ENCODE data around the gene HFM1. TPM values are rescaled to one million over a fixed set of nuclear protein-coding genes. Genes with fewer than 3 reads are reported as not detected.
A peak's percentile ranks its signal among the peaks of the same experiment; 100 is the strongest.

The HFM1 gene
- total and polyA plus RNA-seq, 12 donors: 0.17 to 7.8 (median 2.9) TPM

- DNase-seq (no peak), ATAC-seq (no peak)
- Histone ChIP-seq H3K9me3 (no peaks in the 10 kb centered on the region), H3K27ac (no peak overlapping the region), H3K36me3 (no peaks in the 10 kb centered on the region), H3K4me1 (no peaks in the 10 kb centered on the region), H3K4me3 (no peak overlapping the region), H3K27me3 (no peaks in the 10 kb centered on the region)
- 85 to 86% methylated on average over 1 of the region's 1 CpG for WGBS, 2 donors
- intact Hi-C loops (cut with DNase I): loop anchor here in 1 of 10 donors (10.0 kb wide), 1 partner anchor 109 kb away; no protein-coding TSS in a partner anchor
- TF ChIP-seq CTCF (IDR thresholded peaks at IDR 0.05): no peak
Observed at GRCh38 chr1:91273875-91274274, 130.8 kb downstream of the HFM1 start.

DNA sequence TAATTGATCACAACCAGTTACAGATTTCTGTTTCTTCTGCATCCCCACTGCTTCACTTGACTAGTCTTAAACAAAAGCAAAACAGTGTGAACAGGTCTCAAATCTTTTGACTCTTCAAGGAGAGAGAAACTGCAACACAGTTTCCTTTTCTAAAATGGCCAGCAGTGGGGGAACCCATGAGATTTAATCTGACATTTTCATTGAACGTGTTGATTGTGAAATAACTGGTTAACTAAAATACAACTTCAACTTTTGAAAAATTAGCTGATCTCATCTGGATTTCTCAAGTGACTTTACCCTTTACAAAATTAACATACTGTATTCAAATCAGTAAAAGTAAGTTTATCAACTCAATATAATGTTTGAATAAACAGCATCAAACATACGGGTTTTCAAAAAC, 143.0 kb downstream of the HFM1 start:
- Histone ChIP-seq H3K27me3 (no peaks in the 10 kb centered on the region), H3K4me3 (no peak overlapping the region), H3K4me1 (no peaks in the 10 kb centered on the region), H3K36me3 (no peaks in the 10 kb centered on the region), H3K27ac (no peak overlapping the region), H3K9me3 (no peaks in the 10 kb centered on the region)
- WGBS, 2 donors: 78 to 81% methylated on average over 2 of the region's 2 CpGs
- no peak for TF ChIP-seq CTCF (IDR thresholded peaks at IDR 0.05)
- intact Hi-C loops (cut with DNase I): no loop called here
- no peak for ATAC-seq
- no peak for DNase-seq

DNA sequence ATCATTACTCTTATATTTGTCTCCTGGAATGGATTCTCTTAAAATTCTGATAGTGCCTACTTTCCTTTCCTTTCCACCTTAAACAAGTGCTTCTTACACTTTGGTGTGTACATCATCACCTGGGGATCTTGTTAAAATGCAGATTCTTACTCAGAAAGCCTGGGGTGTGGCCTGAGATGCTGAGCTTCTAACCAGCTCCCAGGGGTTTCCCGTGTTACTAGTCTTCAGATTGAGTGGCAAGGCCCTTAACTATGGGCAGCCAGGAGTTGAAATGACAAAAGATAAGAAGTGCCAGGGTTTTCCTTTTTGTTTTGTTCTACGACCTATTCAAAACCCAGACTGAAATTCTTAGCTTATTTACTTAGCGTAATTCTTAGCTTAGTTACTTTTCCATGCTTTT, 159.2 kb downstream of the HFM1 start:
- no peak for TF ChIP-seq CTCF (IDR thresholded peaks at IDR 0.05)
- Histone ChIP-seq H3K27ac (no peak overlapping the region), H3K4me1 (no peaks in the 10 kb centered on the region), H3K4me3 (no peak overlapping the region), H3K36me3 (no peaks in the 10 kb centered on the region), H3K27me3 (peaks cover 0 to 4% (median 0%) of the 10 kb centered on the region in 7 donors), H3K9me3 (peaks cover 0 to 4% (median 0%) of the 10 kb centered on the region in 11 donors)
- ATAC-seq (no peak), DNase-seq (no peak)
- intact Hi-C loops (cut with DNase I): no loop called here
- 34 to 47% methylated on average over 3 of the region's 3 CpGs for WGBS, 2 donors

DNA sequence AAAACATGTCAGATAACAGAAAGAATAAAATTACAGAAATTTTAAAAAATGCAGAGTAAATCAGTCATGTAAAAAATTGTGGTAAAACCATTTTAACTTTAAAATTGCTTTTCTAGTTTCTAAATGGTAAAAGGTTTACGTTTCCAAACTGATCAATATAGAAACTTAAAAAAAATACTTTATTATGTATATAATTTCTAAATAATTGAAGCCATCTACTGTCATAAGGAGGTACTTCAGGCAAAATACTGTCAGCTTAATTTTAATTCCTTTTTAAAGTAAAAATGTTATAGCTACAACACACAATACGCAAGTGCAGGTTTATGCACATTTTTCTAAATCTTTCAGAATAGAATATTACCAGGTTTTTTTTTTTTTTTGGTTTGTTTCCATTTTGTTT, 159.9 kb downstream of the HFM1 start:
- peak in 1 of 9 donors; percentile 7 for TF ChIP-seq CTCF (IDR thresholded peaks at IDR 0.05)
- H3K4me1 ChIP-seq: no peaks in the 10 kb centered on the region
- H3K27me3 ChIP-seq: peaks cover 0 to 4% (median 0%) of the 10 kb centered on the region in 7 donors
- no peaks in the 10 kb centered on the region for H3K36me3 ChIP-seq
- peaks cover 0 to 4% (median 0%) of the 10 kb centered on the region in 11 donors for H3K9me3 ChIP-seq
- no peak for ATAC-seq
- no peak for DNase-seq
- intact Hi-C loops (cut with DNase I): no loop called here
- H3K4me3 ChIP-seq: no peak overlapping the region
- H3K27ac ChIP-seq: no peak overlapping the region
- 69 to 79% methylated on average over 2 of the region's 2 CpGs for WGBS, 2 donors
